Effector memory CD8-positive, alpha-beta T cell (primary cell): ENCODE data around the gene IL10.
"Not testable (repeated sequence)": the region's sequence is repeated elsewhere in the genome, so short reads cannot be mapped to it uniquely, and the experiment has no call there.

ENCODE experiments used
- ATAC-seq: fragments of 150-1000 bp; cut with Tn5 transposase; replicated peaks from 2 replicates; pipeline ENCODE4 v1.10.0; 2021; ENCODE audit warnings: mild to moderate bottlenecking, moderate library complexity
- DNase-seq, 3 experiments: peaks; one replicate each; pipeline ENCODE4 v3.0.0; 2021
- H3K27ac Mint-ChIP-seq, 2 donors: one replicate each; pipeline ENCODE4 v1.8.0; 2022; ENCODE audit warnings: mild to moderate bottlenecking in 2 of 2, mixed read lengths in 2 of 2, moderate library complexity in 2 of 2
- H3K27me3 Mint-ChIP-seq, 2 donors: one replicate each; pipeline ENCODE4 v1.8.0; 2022; ENCODE audit warnings: mixed read lengths in 2 of 2
- H3K36me3 Mint-ChIP-seq: one replicate; pipeline ENCODE4 v1.8.0; 2022; ENCODE audit warnings: mild to moderate bottlenecking, moderate library complexity, mixed read lengths; ENCODE audit not compliant: insufficient read depth
- H3K4me1 Mint-ChIP-seq, 2 donors: one replicate each; pipeline ENCODE4 v1.8.0; 2022; ENCODE audit warnings: low read depth in 2 of 2, mixed read lengths in 2 of 2
- H3K4me3 Mint-ChIP-seq, 2 donors: one replicate each; pipeline ENCODE4 v1.8.0; 2022; ENCODE audit warnings: mild to moderate bottlenecking in 2 of 2, mixed read lengths in 2 of 2, moderate library complexity in 2 of 2
- H3K9me3 Mint-ChIP-seq, 2 donors: one replicate each; pipeline ENCODE4 v1.8.0; 2022; ENCODE audit warnings: mixed read lengths in 2 of 2

IL10 gene

DNA sequence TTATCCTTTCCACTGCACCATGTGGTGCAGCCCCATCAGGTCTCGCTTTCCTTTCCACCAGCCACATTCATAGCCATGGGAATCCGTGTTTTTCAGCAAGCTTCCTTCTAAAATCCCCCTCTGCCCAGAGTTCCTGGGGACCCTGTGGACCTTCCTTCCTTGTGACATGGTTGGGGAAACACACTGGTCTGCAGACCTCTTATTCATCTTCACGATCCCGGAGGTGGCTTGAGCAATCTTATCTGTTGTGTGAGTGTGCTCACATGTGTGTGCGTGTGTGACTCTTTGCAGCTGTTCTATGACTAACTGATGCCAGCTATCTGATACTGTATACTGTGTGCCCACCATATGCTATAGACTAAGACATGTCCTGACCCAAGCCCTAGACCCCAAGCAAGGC, 15.6 kb upstream of the IL10 start:
- H3K4me3 Mint-ChIP-seq, result peak overlapping the region in 1 of 2 donors; percentile 19
- no peaks in the 10 kb centered on the region for H3K27me3 Mint-ChIP-seq
- DNase-seq (no peak), ATAC-seq (no peak)
- H3K27ac Mint-ChIP-seq, result peak overlapping the region in 1 of 2 donors; percentile 10
- H3K9me3 Mint-ChIP-seq, result no peaks in the 10 kb centered on the region
- H3K4me1 Mint-ChIP-seq, result peaks cover 55 to 60% of the 10 kb centered on the region in 2 donors
- H3K36me3 Mint-ChIP-seq, result peaks cover 2% of the 10 kb centered on the region

DNA sequence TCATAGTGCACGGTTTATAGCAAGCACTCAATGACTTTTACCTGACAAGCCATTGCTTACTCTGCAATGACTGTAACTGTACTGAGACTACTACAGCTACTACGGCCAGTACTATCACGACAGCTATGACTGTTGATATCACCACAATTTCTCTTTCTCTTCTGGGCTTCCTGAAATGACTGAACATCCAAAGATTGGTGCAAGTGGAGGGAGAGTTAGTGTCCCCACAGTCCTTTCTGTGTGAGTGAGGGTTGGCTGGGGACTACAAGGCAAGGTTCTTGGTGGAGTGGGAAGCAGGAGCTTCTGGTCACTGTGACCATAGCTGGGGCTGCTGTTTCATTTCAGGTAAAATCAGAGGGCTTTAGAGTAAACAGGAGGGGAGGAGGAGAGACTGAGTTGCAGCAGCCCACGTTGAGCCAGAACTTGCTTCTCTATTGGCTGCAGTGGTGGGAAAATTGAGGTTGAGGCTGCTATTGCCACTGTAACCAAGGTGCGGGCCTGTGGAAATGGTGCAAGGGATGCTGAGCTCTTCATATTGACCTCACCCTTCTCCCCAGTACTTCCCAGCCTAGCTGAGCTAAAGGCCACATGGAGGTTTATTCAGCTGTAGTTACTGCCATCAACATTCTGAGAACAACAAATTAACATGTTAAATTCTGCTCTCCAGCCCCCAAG, 14.1 kb upstream of the IL10 start:
- no peak for DNase-seq
- Mint-ChIP-seq H3K27ac (peak overlapping the region; percentile 6 to 71), H3K4me3 (peak overlapping the region; percentile 40 to 51)

DNA sequence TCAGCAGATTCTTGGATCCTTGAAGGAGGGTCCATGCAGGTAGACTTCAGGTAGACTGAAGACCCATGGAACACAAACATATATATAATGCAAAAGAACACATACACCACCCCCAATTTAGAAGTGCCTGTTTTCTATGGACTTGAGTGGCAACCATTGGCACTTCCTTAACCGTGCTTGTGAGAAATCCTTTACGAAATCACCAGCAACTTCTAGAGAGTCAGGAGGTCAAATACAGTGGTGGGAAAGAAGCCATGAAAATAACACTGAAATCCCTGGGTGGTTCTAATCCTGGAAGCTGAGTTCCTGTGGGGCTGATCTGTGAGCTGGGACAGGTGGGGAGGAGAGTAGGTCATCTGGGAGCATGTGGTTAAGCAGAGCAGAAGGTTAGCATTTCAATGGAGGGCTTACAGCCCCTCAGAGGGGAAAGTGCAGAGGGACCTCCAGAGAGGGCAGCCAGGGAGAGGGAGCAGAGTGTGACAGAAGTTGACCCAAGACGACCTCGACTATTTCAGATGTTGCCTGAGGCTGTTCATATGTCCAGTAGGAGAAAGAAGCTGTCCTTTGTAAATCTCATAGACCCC, 13.0 kb upstream of the IL10 start:
- ATAC-seq (no peak), DNase-seq (no peak)
- Mint-ChIP-seq H3K36me3 (peaks cover 5% of the 10 kb centered on the region), H3K4me1 (peaks cover 51 to 55% of the 10 kb centered on the region in 2 donors), H3K27me3 (no peaks in the 10 kb centered on the region), H3K4me3 (peak overlapping the region; percentile 14 to 51), H3K27ac (peak overlapping the region; percentile 61 to 71), H3K9me3 (no peaks in the 10 kb centered on the region)

More for the DNA sequence above, 14.1 kb upstream of the IL10 start:
- H3K36me3 Mint-ChIP-seq, result peaks cover 5% of the 10 kb centered on the region
- no peaks in the 10 kb centered on the region for H3K9me3 Mint-ChIP-seq
- peak; percentile 36 for ATAC-seq
- no peaks in the 10 kb centered on the region for H3K27me3 Mint-ChIP-seq
- peaks cover 57 to 62% of the 10 kb centered on the region in 2 donors for H3K4me1 Mint-ChIP-seq

DNA sequence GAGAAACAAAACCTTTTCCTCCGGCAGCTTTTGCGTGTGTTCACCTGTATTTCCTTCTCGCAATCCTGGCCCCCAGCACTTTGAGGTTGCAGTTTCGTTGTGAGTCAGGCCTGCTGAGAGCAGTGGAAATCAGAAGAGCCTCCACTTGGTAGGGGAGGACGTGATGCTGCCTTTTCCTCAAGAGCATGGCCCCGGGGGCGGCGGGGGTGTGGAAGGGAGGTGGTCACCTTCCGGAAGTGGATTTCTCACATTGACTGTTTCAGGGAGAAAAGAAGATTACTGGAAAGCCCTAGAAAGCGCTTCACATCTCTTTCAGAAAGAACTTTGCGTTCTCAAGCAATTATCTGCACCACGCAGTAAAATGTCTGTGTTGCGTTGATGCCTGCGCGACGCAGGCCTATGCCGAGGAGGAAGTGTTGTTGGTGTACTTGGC, 12.2 kb upstream of the IL10 start:
- Mint-ChIP-seq H3K27me3 (no peaks in the 10 kb centered on the region), H3K4me3 (peak overlapping the region; percentile 51 to 70), H3K4me1 (peaks cover 51 to 55% of the 10 kb centered on the region in 2 donors), H3K27ac (peak overlapping the region; percentile 61 to 71), H3K9me3 (no peaks in the 10 kb centered on the region), H3K36me3 (peaks cover 5% of the 10 kb centered on the region)
- ATAC-seq (peak; percentile 76), DNase-seq (peak; percentile 34 to 53 (median 34))

DNA sequence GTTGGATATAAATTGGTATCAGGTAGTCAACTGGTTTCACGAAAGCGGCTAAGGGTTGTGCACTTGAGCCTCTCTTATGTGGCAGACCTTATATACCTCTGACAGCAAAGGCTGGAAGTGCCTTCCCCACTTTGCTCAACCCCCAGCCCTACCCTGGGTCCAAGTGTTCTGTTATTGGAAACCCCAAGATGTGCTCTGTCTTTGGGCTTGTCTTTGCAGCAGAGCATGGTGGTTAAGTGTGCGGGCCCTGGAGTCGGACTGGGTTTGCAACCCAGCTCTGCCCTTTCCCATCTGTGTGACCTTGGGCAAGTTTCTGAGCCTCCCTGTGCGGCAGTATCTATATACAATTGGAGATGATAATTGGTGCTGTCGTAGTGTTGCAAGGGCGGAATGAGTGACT, 11.2 kb upstream of the IL10 start:
- Mint-ChIP-seq H3K9me3 (no peaks in the 10 kb centered on the region), H3K4me3 (peak overlapping the region in 1 of 2 donors; percentile 15), H3K27ac (peak overlapping the region in 1 of 2 donors; percentile 71), H3K4me1 (peaks cover 51 to 55% of the 10 kb centered on the region in 2 donors), H3K36me3 (peaks cover 5% of the 10 kb centered on the region), H3K27me3 (no peaks in the 10 kb centered on the region)
- ATAC-seq (no peak), DNase-seq (no peak)

DNA sequence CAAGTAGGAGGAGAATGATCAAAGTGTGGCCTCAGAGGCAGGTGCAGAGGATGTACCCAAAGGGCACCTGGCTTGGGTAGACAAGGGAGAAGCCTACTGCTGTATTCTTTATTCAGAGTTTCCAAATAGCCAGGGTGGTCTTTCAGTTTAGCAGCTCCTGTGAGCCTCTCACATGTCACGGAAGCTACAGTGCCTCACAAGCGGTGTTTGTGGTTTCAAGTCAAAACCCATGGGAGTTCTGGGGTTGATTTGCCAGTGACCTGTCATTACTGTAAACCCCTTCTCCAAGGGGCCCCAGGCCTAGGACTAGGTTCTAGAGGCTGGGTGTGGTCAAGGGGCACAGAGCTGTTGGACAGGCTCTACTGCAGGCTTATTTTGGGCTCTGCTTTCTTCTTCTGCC, 10.2 kb upstream of the IL10 start:
- peak overlapping the region; percentile 28 to 35 for H3K4me3 Mint-ChIP-seq
- no peaks in the 10 kb centered on the region for H3K27me3 Mint-ChIP-seq
- DNase-seq (no peak), ATAC-seq (peak; percentile 57)
- peak overlapping the region in 1 of 2 donors; percentile 59 for H3K27ac Mint-ChIP-seq
- no peaks in the 10 kb centered on the region for H3K9me3 Mint-ChIP-seq
- H3K4me1 Mint-ChIP-seq, result peaks cover 47 to 49% of the 10 kb centered on the region in 2 donors
- H3K36me3 Mint-ChIP-seq, result peaks cover 5% of the 10 kb centered on the region

DNA sequence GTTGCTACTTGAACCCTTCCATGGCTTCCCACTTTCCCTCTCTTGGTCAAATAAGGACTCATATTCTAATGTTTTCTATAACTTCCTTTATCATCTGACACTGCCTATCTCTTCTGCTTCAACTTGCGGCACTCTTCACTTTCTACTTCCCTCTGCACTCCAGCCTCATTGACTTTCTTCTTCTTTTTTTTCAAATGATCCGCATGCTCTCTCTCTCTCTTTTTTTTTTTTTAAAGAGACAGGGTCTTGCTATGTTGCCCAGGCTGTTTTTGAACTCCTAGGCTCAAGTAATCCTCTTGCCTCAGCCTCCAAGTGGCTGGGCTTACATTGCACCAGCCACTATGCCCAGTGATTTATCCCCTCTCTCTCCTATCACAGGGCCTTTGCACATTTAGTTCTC, 7.3 kb upstream of the IL10 start:
- no peak for DNase-seq
- H3K27me3 Mint-ChIP-seq, result no peaks in the 10 kb centered on the region
- peaks cover 22 to 23% of the 10 kb centered on the region in 2 donors for H3K4me1 Mint-ChIP-seq
- no peak overlapping the region for H3K4me3 Mint-ChIP-seq
- H3K9me3 Mint-ChIP-seq, result no peaks in the 10 kb centered on the region
- H3K27ac Mint-ChIP-seq, result no peak overlapping the region
- no peak for ATAC-seq
- peaks cover 3% of the 10 kb centered on the region for H3K36me3 Mint-ChIP-seq

DNA sequence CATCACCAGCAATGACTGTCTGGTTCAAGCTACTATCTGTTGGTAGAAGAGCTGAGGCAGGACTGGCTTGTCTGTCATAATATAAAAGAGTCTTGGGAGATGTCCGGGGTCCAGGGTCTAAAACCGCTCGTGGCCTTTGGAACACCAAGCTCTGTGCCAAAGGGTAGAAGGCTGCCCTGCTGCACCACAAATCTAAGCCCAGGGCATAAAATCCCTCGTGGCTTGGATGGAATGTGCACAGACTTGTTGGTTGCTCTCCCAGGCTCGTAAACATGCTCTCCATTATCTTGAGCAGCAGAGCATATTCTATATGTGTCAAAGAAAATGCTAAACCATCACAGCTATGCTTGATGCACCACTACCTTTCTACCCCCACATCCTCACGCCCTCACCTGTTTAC, 6.6 kb upstream of the IL10 start:
- not testable (repeated sequence) for H3K27me3 Mint-ChIP-seq, H3K9me3 Mint-ChIP-seq, H3K4me3 Mint-ChIP-seq, ATAC-seq, DNase-seq, H3K36me3 Mint-ChIP-seq, H3K27ac Mint-ChIP-seq
- peaks cover 20 to 22% of the 10 kb centered on the region in 2 donors for H3K4me1 Mint-ChIP-seq

DNA sequence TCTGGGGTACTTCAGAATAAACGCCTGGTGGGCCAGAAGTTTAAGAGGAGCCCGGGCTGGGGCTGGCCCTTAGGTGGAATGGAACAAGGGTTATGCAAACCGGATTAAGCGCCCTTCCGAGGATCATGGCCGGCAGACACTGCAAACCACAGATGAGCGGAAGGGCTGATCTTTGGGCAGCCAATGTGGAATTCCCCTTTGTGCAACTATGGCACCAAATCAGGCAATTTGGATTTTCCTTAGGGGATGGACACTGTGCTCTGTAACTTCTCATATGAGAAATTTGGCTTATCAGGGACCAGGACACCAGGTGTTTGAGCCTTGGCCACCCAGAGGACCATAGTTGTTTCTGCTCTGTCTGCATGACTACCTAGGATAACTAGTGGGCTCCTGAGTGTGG, 5.7 kb upstream of the IL10 start:
- ATAC-seq, result no peak
- no peak for DNase-seq
- no peak overlapping the region for H3K4me3 Mint-ChIP-seq

DNA sequence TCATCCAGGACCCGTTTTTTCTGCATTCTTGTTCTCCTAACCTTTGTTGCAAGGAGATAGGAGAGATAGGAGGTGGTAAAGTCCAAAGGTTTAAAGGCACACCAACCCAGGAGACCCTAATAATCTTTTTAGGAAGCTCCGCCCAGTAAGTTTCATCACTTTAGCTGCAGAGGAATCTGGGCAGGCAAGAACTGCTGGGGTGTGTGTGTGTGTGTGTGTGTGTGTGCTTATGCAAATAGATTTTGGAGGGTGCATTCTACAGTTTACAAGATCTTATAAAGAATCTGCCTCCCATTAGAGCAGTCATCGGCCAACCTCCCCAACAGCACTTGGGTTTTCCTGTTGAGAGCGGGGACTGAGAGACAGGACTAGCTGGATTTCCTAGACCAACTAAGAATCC, 3.9 kb upstream of the IL10 start:
- Mint-ChIP-seq H3K9me3 (no peaks in the 10 kb centered on the region), H3K4me3 (no peak overlapping the region), H3K4me1 (peaks cover 24 to 33% of the 10 kb centered on the region in 2 donors), H3K27me3 (no peaks in the 10 kb centered on the region), H3K36me3 (peaks cover 2% of the 10 kb centered on the region), H3K27ac (no peak overlapping the region)
- ATAC-seq (no peak), DNase-seq (no peak)

More for the DNA sequence above, 5.7 kb upstream of the IL10 start:
- H3K9me3 Mint-ChIP-seq, result no peaks in the 10 kb centered on the region
- no peaks in the 10 kb centered on the region for H3K27me3 Mint-ChIP-seq
- peaks cover 3% of the 10 kb centered on the region for H3K36me3 Mint-ChIP-seq
- peaks cover 21 to 31% of the 10 kb centered on the region in 2 donors for H3K4me1 Mint-ChIP-seq
- H3K27ac Mint-ChIP-seq, result no peak overlapping the region

DNA sequence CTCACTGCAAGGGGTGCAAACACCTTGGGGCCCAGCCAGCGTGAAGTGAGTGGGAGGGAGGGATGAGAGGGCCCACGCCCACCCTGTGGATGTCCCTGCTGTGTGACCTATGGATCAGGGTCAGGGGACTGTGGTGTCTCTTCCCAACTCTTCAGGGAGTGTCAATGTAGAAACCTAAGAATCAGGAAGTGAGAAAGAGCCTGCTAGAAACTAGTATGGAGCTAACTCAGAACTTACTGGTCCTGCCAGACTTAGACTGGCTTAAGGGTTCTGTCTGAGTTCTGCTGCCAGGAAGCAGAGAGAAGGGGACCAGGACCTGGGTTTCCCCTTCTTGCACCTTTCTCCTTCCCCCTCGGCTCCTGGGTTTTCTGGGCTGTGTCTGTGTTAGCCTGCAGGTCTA, 1.8 kb upstream of the IL10 start:
- Mint-ChIP-seq H3K27ac (peak overlapping the region in 1 of 2 donors; percentile 71), H3K4me3 (no peak overlapping the region), H3K36me3 (peaks cover 2% of the 10 kb centered on the region), H3K9me3 (no peaks in the 10 kb centered on the region), H3K27me3 (no peaks in the 10 kb centered on the region), H3K4me1 (peaks cover 45 to 52% of the 10 kb centered on the region in 2 donors)
- DNase-seq (no peak), ATAC-seq (no peak)

DNA sequence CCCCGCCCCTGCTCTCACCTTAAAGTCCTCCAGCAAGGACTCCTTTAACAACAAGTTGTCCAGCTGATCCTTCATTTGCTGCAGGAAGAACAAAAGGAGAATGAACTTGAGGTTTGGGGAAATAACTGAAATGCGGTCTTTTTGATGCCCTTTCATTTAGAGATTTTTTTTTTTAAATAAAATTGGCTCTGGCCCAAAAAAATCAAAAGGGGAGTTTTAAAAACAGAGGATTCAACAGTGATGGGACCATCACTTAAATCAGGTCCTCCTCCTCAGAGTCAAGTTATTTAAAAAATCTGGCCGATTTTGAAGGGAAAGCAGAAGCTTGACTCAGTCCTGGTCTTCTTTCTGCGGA, 979 bp downstream of the IL10 start:
- Mint-ChIP-seq H3K27me3 (no peaks in the 10 kb centered on the region), H3K4me1 (peaks cover 59 to 70% of the 10 kb centered on the region in 2 donors), H3K9me3 (no peaks in the 10 kb centered on the region), H3K4me3 (peak overlapping the region in 1 of 2 donors; percentile 40), H3K27ac (peak overlapping the region in 1 of 2 donors; percentile 63), H3K36me3 (peaks cover 5% of the 10 kb centered on the region)
- ATAC-seq (no peak), DNase-seq (no peak)

DNA sequence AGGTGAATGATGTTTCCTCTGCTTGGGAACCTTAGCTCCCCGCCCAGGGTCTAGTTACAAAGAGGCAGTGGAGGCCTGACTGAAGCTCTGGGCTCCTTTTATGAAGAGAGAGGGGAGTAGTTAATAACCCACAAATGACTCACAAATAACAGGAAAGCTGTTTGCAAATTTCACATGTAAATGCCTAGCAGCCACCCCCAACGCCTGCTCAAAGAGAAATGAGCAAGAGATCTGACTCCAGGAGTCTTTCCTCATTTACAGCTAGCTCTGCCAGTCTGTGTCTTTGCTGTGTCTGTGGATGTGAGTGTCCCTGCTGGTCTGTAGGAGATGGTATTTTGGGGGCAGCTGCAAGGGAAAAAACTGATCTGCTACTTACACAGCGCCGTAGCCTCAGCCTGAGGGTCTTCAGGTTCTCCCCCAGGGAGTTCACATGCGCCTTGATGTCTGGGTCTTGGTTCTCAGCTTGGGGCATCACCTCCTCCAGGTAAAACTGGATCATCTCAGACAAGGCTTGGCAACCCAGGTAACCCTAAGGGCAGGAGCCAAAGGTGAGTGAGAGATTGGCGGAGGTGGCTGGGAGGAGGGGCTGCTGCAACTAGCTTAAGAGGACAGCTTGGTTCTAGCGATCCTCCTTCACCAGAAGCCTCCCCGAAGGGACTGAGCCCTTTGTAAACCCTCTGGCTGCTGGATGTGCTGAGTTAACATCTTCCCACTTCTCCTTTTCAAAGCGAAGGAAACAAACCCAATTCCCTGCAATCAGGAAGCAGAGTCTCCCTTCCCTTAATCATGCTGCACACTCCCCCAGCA, 1.6 kb downstream of the IL10 start, which contains the start of gene IL19:
IL19 (plus strand) TSS at position 243 of the 807 bp plus-strand sequence. CDS start 65,890 bp downstream, outside the sequence.
- Mint-ChIP-seq H3K36me3 (peaks cover 8% of the 10 kb centered on the region), H3K4me3 (peak within 1 kb of the TSS; percentile 40 to 45), H3K27me3 (no peaks in the 10 kb centered on the region), H3K27ac (peak within 1 kb of the TSS; percentile 63 to 71), H3K4me1 (peaks cover 65 to 76% of the 10 kb centered on the region in 2 donors), H3K9me3 (no peaks in the 10 kb centered on the region)
- DNase-seq, result no peak
- no peak for ATAC-seq
